Measurements from ENCODE around the gene NFKB1. TPM values are rescaled to one million over a fixed set of nuclear protein-coding genes. Genes with fewer than 3 reads are reported as not detected.

NFKB1 gene, protein sequence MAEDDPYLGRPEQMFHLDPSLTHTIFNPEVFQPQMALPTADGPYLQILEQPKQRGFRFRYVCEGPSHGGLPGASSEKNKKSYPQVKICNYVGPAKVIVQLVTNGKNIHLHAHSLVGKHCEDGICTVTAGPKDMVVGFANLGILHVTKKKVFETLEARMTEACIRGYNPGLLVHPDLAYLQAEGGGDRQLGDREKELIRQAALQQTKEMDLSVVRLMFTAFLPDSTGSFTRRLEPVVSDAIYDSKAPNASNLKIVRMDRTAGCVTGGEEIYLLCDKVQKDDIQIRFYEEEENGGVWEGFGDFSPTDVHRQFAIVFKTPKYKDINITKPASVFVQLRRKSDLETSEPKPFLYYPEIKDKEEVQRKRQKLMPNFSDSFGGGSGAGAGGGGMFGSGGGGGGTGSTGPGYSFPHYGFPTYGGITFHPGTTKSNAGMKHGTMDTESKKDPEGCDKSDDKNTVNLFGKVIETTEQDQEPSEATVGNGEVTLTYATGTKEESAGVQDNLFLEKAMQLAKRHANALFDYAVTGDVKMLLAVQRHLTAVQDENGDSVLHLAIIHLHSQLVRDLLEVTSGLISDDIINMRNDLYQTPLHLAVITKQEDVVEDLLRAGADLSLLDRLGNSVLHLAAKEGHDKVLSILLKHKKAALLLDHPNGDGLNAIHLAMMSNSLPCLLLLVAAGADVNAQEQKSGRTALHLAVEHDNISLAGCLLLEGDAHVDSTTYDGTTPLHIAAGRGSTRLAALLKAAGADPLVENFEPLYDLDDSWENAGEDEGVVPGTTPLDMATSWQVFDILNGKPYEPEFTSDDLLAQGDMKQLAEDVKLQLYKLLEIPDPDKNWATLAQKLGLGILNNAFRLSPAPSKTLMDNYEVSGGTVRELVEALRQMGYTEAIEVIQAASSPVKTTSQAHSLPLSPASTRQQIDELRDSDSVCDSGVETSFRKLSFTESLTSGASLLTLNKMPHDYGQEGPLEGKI
- total RNA-seq = 41.0 and 47.9 TPM in 2 replicates

DNA sequence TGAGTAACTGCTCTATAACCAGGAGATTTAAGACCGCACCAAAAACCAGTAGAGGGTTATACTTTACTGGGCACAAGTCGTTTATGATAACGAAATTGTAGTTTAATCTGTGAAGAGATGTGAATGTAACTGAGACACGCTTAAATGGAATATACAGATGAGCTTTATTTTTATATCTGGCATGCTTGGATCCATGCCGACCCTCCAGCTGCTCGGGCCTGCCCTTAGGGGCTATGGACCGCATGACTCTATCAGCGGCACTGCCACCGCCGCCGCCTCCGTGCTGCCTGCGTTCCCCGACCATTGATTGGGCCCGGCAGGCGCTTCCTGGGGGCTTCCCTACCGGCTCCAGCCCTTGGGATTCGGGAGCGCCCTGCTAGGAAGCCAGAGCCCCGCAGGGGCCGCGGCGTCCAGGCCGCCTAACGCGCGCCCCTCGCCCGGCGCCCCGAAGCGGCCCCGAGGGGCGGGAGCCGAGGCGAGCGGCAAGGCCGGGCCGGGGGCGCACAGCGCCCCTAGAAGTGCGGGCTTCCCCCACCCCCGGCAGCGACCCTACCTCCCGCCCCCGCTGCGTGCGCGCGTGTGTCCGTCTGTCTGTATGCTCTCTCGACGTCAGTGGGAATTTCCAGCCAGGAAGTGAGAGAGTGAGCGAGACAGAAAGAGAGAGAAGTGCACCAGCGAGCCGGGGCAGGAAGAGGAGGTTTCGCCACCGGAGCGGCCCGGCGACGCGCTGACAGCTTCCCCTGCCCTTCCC, at the start of gene NFKB1:
Gene NFKB1, plus strand, starts transcription at position 664 of the 751 bp plus-strand sequence. CDS start 24,160 bp downstream, outside the sequence.

Other genes starting within 250 kb of the NFKB1 start
- 31.9 and 86.6 TPM in 2 replicates for gene SLC39A8, start 155.9 kb upstream of the NFKB1 start, total RNA-seq